Suprapubic skin (tissue), 4 donors: ENCODE measurements around the gene RNF212. TPM values are rescaled to one million over a fixed set of nuclear protein-coding genes. Genes with fewer than 3 reads are reported as not detected.
"Not testable (repeated sequence)": the region's sequence is repeated elsewhere in the genome, so short reads cannot be mapped to it uniquely, and the experiment has no call there.

Experiments used
- DNase-seq, 2 donors: peaks; one replicate each; pipeline ENCODE4 v3.0.0-alpha.2; 2019; ENCODE audit warnings: low spot score in 2 of 2
- H3K27ac ChIP-seq: fragments of 200-600 bp; sonication (generic); one replicate; pipeline ENCODE4 v1.5.1; 2019
- H3K27me3 ChIP-seq: fragments of 200-600 bp; sonication (generic); one replicate; pipeline ENCODE4 v1.5.1; 2019
- H3K36me3 ChIP-seq: fragments of 200-600 bp; sonication (generic); one replicate; pipeline ENCODE4 v1.5.1; 2019
- H3K4me1 ChIP-seq: fragments of 200-600 bp; sonication (generic); one replicate; pipeline ENCODE4 v1.5.1; 2019
- H3K4me3 ChIP-seq: fragments of 200-600 bp; sonication (generic); one replicate; pipeline ENCODE4 v1.5.1; 2019; ENCODE audit warnings: mild to moderate bottlenecking
- H3K9me3 ChIP-seq: fragments of 200-600 bp; sonication (generic); one replicate; pipeline ENCODE4 v1.5.1; 2019
- CTCF ChIP-seq, 2 donors: fragments of 200-600 bp in 1 of 2; fragments of 450-650 bp in 1 of 2; sonication (generic) in 1 of 2; IDR thresholded peaks; one replicate each; pipeline ENCODE4 v1.5.1; 2016 to 2019; ENCODE audit warnings: antibody characterized with exemption in 2 of 2, mild to moderate bottlenecking in 1 of 2, moderate library complexity in 1 of 2
- EP300 ChIP-seq: sonication (generic); formaldehyde crosslinking; IDR thresholded peaks from one replicate; pipeline ENCODE4 v1.6.1; 2017; ENCODE audit warnings: antibody characterized with exemption
- POLR2A ChIP-seq, 2 donors: fragments of 450-650 bp; IDR thresholded peaks; one replicate each; pipeline ENCODE4 v1.6.1; 2017; ENCODE audit warnings: antibody characterized with exemption in 2 of 2, mild to moderate bottlenecking in 2 of 2, moderate library complexity in 2 of 2
- POLR2AphosphoS5 ChIP-seq, 3 donors: sonication (generic); formaldehyde crosslinking; IDR thresholded peaks; one replicate each; pipeline ENCODE4 v1.6.1; 2017; ENCODE audit warnings: antibody characterized with exemption in 3 of 3
- WGBS: methylation state at CpG from one replicate; pipeline ENCODE4 v1.1.5; 2018; 5-methylcytosine and 5-hydroxymethylcytosine counted together
- total RNA-seq, 4 donors: library from RNA; depleted of rRNA; stranded (reverse); fragments of >200 nt; gene quantifications; one replicate each; pipeline ENCODE4 v1.1.0, GENCODE V29; 2016

Gene RNF212
- total RNA-seq, 4 donors from 2014 or later = 2.4 to 16.5 (median 4.4) TPM

GRCh38 chr4:1048773-1049590, 64.4 kb downstream of the RNF212 start:
- TF ChIP-seq CTCF (IDR thresholded peaks at IDR 0.05) (no peak), POLR2A (IDR thresholded peaks at IDR 0.05) (no peak), EP300 (no peak), POLR2AphosphoS5 (IDR thresholded peaks at IDR 0.05) (no peak)
- 81% methylated on average over 14 of the region's 16 CpGs for WGBS
- peak; percentile 45 to 55 for DNase-seq

GRCh38 chr4:1047976-1048772, 65.2 kb downstream of the RNF212 start:
- TF ChIP-seq CTCF (IDR thresholded peaks at IDR 0.05) (no peak), EP300 (no peak), POLR2AphosphoS5 (IDR thresholded peaks at IDR 0.05) (no peak), POLR2A (IDR thresholded peaks at IDR 0.05) (no peak)
- Histone ChIP-seq H3K4me1 (peaks cover 37% of the 10 kb centered on the region), H3K27me3 (peaks cover 72% of the 10 kb centered on the region), H3K9me3 (no peaks in the 10 kb centered on the region), H3K27ac (no peak overlapping the region), H3K36me3 (no peaks in the 10 kb centered on the region), H3K4me3 (no peak overlapping the region)
- peak; percentile 63 to 74 for DNase-seq
- 85% methylated on average over 23 of the region's 34 CpGs for WGBS

More at GRCh38 chr4:1048773-1049590, 64.4 kb downstream of the RNF212 start:
- H3K4me1 ChIP-seq = peaks cover 37% of the 10 kb centered on the region
- no peak overlapping the region for H3K27ac ChIP-seq
- no peaks in the 10 kb centered on the region for H3K9me3 ChIP-seq
- peaks cover 69% of the 10 kb centered on the region for H3K27me3 ChIP-seq
- H3K4me3 ChIP-seq = no peak overlapping the region
- no peaks in the 10 kb centered on the region for H3K36me3 ChIP-seq

GRCh38 chr4:1047106-1047975, 66.0 kb downstream of the RNF212 start:
- peak; percentile 73 to 74 for DNase-seq
- peaks cover 67% of the 10 kb centered on the region for H3K27me3 ChIP-seq
- peak overlapping the region; percentile 34 for H3K4me3 ChIP-seq
- H3K4me1 ChIP-seq = peaks cover 37% of the 10 kb centered on the region
- no peak overlapping the region for H3K27ac ChIP-seq
- no peaks in the 10 kb centered on the region for H3K9me3 ChIP-seq
- whole genome bisulfite sequencing = 36% methylated on average over 33 of the region's 41 CpGs
- no peak for TF ChIP-seq CTCF (IDR thresholded peaks at IDR 0.05)
- TF ChIP-seq POLR2AphosphoS5 (IDR thresholded peaks at IDR 0.05) = no peak
- no peak for TF ChIP-seq POLR2A (IDR thresholded peaks at IDR 0.05)
- no peak for TF ChIP-seq EP300
- no peaks in the 10 kb centered on the region for H3K36me3 ChIP-seq

- DNase-seq = peak; percentile 89 to 91
- Histone ChIP-seq H3K27me3 (peaks cover 61% of the 10 kb centered on the region), H3K4me1 (peaks cover 41% of the 10 kb centered on the region), H3K4me3 (peak overlapping the region; percentile 34)
- H3K9me3 ChIP-seq, H3K36me3 ChIP-seq, H3K27ac ChIP-seq: not testable (repeated sequence)
- 8% methylated on average over 29 of the region's 29 CpGs for WGBS
These were observed 66.8 kb downstream of the RNF212 start for GRCh38 chr4:1046581-1047011.

GRCh38 chr4:1045595-1046201, 67.7 kb downstream of the RNF212 start:
- Histone ChIP-seq H3K27me3 (peaks cover 52% of the 10 kb centered on the region), H3K4me1 (peaks cover 50% of the 10 kb centered on the region), H3K36me3 (no peaks in the 10 kb centered on the region), H3K4me3 (no peak overlapping the region), H3K27ac (no peak overlapping the region), H3K9me3 (no peaks in the 10 kb centered on the region)
- WGBS = 68% methylated on average over 31 of the region's 36 CpGs
- TF ChIP-seq POLR2AphosphoS5 (IDR thresholded peaks at IDR 0.05) (no peak), CTCF (IDR thresholded peaks at IDR 0.05) (no peak), EP300 (no peak), POLR2A (IDR thresholded peaks at IDR 0.05) (no peak)
- DNase-seq = no peak
